Transverse colon (tissue), 3 donors: ENCODE results near the gene CLASRP.

Experiments
- CTCF ChIP-seq, 5 experiments: fragments of 200-600 bp in 3 of 5; fragments of 450-650 bp in 2 of 5; sonication (generic) in 3 of 5; IDR thresholded peaks; 1 replicate in 2 of 5; 2 replicates in 3 of 5; pipeline ENCODE4 v1.5.1; 2016 to 2017; ENCODE audit warnings: antibody characterized with exemption in 5 of 5, inconsistent platforms in 3 of 5, mild to moderate bottlenecking in 2 of 5, moderate library complexity in 1 of 5
- EP300 ChIP-seq: sonication (generic); formaldehyde crosslinking; IDR thresholded peaks from one replicate; pipeline ENCODE4 v1.6.1; 2017; ENCODE audit warnings: antibody characterized with exemption, low read depth

- TF ChIP-seq CTCF (IDR thresholded peaks at IDR 0.05): no peak
- no peak for TF ChIP-seq EP300
Observed at GRCh38 chr19:45023048-45023447, 15.8 kb upstream of the CLASRP start.
